ENCODE data around the gene DYNLT2. TPM values are rescaled to one million over a fixed set of nuclear protein-coding genes. Genes with fewer than 3 reads are reported as not detected.

Gene DYNLT2
- total and polyA plus RNA-seq, 2 experiments from 2014 or later, result 0.51 to 1.5 TPM

DNA sequence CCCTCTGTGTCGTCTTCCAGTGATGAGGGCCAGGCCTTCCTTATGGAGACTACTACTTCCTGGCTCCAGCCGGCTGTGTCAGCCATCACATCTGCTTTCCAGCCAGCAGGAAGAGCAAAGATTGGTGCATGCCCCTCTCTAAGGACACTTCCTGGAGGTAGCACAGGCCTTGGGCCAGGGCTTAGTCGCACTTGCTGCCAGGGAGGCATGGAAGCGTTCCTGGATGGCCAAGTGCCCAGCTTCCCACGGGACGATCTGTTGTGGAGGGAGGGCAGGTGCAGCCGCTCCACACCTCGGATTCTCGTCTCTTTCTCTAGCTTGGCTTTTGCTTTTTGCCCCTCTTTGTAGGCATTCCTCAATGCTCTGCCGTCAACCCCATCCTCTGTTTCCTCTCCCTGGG is 11.9 kb upstream of the DYNLT2 start:
- 86 to 91% methylated on average over 10 of the region's 10 CpGs for WGBS, 2 experiments (ENCODE audit: low coverage in 1 of 2, low lambda C conversion rate in 2 of 2, missing lambda C conversion rate in 2 of 2)
- no peaks in the 10 kb centered on the region for H3K4me1 ChIP-seq (ENCODE audit: insufficient read depth)
- H4K20me1 ChIP-seq (ENCODE audit: insufficient read depth), result no peaks in the 10 kb centered on the region
- H3K27ac ChIP-seq, result no peak overlapping the region
- no peaks in the 10 kb centered on the region for H3K9me3 ChIP-seq (ENCODE audit: low read depth)
- H3F3A ChIP-seq (ENCODE audit: insufficient read depth), result no peaks in the 10 kb centered on the region
- H3K9me2 ChIP-seq (ENCODE audit: insufficient read depth), result no peaks in the 10 kb centered on the region
- no peak overlapping the region for H3K4me3 ChIP-seq
- no peak for TF ChIP-seq EZH2 (IDR thresholded peaks at IDR 0.05; ENCODE audit: insufficient read depth, poor library complexity, severe bottlenecking)
- no peak for TF ChIP-seq EZH2phosphoT487 (IDR thresholded peaks at IDR 0.05; ENCODE audit: insufficient read depth, low read depth)
- no peaks in the 10 kb centered on the region for H3K27me3 ChIP-seq (replicated peaks; ENCODE audit: insufficient read depth)
- no peaks in the 10 kb centered on the region for H3K79me2 ChIP-seq (ENCODE audit: insufficient read depth)
- DNase-seq, result no peak
- no peak overlapping the region for H3K9ac ChIP-seq
- no peak overlapping the region for H2AFZ ChIP-seq
- H3K36me3 ChIP-seq (ENCODE audit: low read depth), result peaks cover 17% of the 10 kb centered on the region; the same call in 1 of the 2 replicates
- no peak overlapping the region for H3K4me2 ChIP-seq (ENCODE audit: unreplicated experiment)
- in situ Hi-C loops (cut with MboI), result no loop called here

- H3K9me3 ChIP-seq (ENCODE audit: low read depth), result no peaks in the 10 kb centered on the region
- H3K4me1 ChIP-seq (ENCODE audit: insufficient read depth), result peaks cover 14% of the 10 kb centered on the region
- H3K36me3 ChIP-seq (ENCODE audit: low read depth), result peaks cover 7% of the 10 kb centered on the region; the same call in 1 of the 2 replicates
- H2AFZ ChIP-seq, result no peak overlapping the region
- no peak overlapping the region for H3K4me2 ChIP-seq (ENCODE audit: unreplicated experiment)
- peaks cover 25% of the 10 kb centered on the region for H3K79me2 ChIP-seq (ENCODE audit: insufficient read depth)
- no peak overlapping the region for H3K9ac ChIP-seq
- H3K9me2 ChIP-seq (ENCODE audit: insufficient read depth), result no peaks in the 10 kb centered on the region
- H3K27me3 ChIP-seq (replicated peaks; ENCODE audit: insufficient read depth), result no peaks in the 10 kb centered on the region
- no peaks in the 10 kb centered on the region for H4K20me1 ChIP-seq (ENCODE audit: insufficient read depth)
- DNase-seq, result no peak
- no peak overlapping the region for H3K27ac ChIP-seq
- 86 to 87% methylated on average over 6 of the region's 6 CpGs for WGBS, 2 experiments (ENCODE audit: low coverage in 1 of 2, low lambda C conversion rate in 2 of 2, missing lambda C conversion rate in 2 of 2)
- TF ChIP-seq EZH2 (IDR thresholded peaks at IDR 0.05; ENCODE audit: insufficient read depth, poor library complexity, severe bottlenecking) (no peak), EZH2phosphoT487 (IDR thresholded peaks at IDR 0.05; ENCODE audit: insufficient read depth, low read depth) (no peak)
- H3K4me3 ChIP-seq, result no peak overlapping the region
- in situ Hi-C loops (cut with MboI), result no loop called here
- no peaks in the 10 kb centered on the region for H3F3A ChIP-seq (ENCODE audit: insufficient read depth)
These were observed 3.8 kb upstream of the DYNLT2 start for GRCh38 chr6:169755162-169755561.

- peak overlapping the region; percentile 86 for H3K4me3 ChIP-seq
- H2AFZ ChIP-seq, result peak overlapping the region; percentile 88
- H4K20me1 ChIP-seq (ENCODE audit: insufficient read depth), result no peaks in the 10 kb centered on the region
- 0 to 3% methylated on average over 18 to 19 of the region's 19 CpGs for WGBS, 2 experiments (ENCODE audit: low coverage in 1 of 2, low lambda C conversion rate in 2 of 2, missing lambda C conversion rate in 2 of 2)
- 0 out of 2 replicates have a peak, but pooled peaks cover 4% of the 10 kb centered on the region for H3F3A ChIP-seq (ENCODE audit: insufficient read depth)
- no peaks in the 10 kb centered on the region for H3K27me3 ChIP-seq (replicated peaks; ENCODE audit: insufficient read depth)
- peaks cover 17% of the 10 kb centered on the region for H3K4me1 ChIP-seq (ENCODE audit: insufficient read depth)
- DNase-seq, result peak; percentile 49
- 0 out of 2 replicates have a peak, but pooled peaks cover 4% of the 10 kb centered on the region for H3K36me3 ChIP-seq (ENCODE audit: low read depth)
- peaks cover 31% of the 10 kb centered on the region for H3K79me2 ChIP-seq (ENCODE audit: insufficient read depth)
- no peak for TF ChIP-seq EZH2phosphoT487 (IDR thresholded peaks at IDR 0.05; ENCODE audit: insufficient read depth, low read depth)
- TF ChIP-seq EZH2 (IDR thresholded peaks at IDR 0.05; ENCODE audit: insufficient read depth, poor library complexity, severe bottlenecking), result no peak
- H3K9me3 ChIP-seq (ENCODE audit: low read depth), result no peaks in the 10 kb centered on the region
- H3K4me2 ChIP-seq (ENCODE audit: unreplicated experiment), result peak overlapping the region; percentile 90
- H3K27ac ChIP-seq, result peak overlapping the region; percentile 92
- H3K9me2 ChIP-seq (ENCODE audit: insufficient read depth), result no peaks in the 10 kb centered on the region
- in situ Hi-C loops (cut with MboI), result no loop called here
- peak overlapping the region; percentile 97 for H3K9ac ChIP-seq
These were observed 777 bp upstream of the DYNLT2 start for GRCh38 chr6:169752074-169752623.

DNA sequence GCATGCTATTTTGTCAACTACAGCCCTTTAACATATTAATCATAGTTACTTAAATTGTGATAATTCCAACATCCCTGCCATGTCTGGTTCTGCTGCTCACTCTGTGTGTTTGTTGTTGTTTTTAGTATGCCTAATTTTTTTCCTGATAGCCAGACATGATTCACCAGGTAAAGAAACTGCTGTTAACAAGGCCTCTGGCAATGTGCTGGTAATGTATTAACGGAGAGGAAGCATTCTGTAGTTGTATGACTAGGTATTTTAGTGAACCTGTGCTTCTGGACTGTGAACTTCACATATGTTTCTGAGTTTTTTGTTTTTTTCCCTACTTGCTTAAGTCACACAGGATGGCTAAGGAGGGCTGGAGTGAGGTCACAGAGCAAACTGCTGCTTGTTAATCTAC is 4.8 kb downstream of the DYNLT2 start:
- H3K9me3 ChIP-seq (ENCODE audit: low read depth), result no peaks in the 10 kb centered on the region
- peaks cover 17% of the 10 kb centered on the region for H3K79me2 ChIP-seq (ENCODE audit: insufficient read depth)
- no peaks in the 10 kb centered on the region for H3K9me2 ChIP-seq (ENCODE audit: insufficient read depth)
- H2AFZ ChIP-seq, result no peak overlapping the region
- H4K20me1 ChIP-seq (ENCODE audit: insufficient read depth), result no peaks in the 10 kb centered on the region
- in situ Hi-C loops (cut with MboI), result no loop called here
- no peak overlapping the region for H3K9ac ChIP-seq
- H3K4me1 ChIP-seq (ENCODE audit: insufficient read depth), result peaks cover 10% of the 10 kb centered on the region; the same call in 1 of the 2 replicates
- 0 out of 2 replicates have a peak, but pooled peaks cover 4% of the 10 kb centered on the region for H3F3A ChIP-seq (ENCODE audit: insufficient read depth)
- DNase-seq, result no peak
- no peak overlapping the region for H3K4me3 ChIP-seq
- TF ChIP-seq EZH2phosphoT487 (IDR thresholded peaks at IDR 0.05; ENCODE audit: insufficient read depth, low read depth) (no peak), EZH2 (IDR thresholded peaks at IDR 0.05; ENCODE audit: insufficient read depth, poor library complexity, severe bottlenecking) (no peak)
- H3K4me2 ChIP-seq (ENCODE audit: unreplicated experiment), result no peak overlapping the region
- WGBS, 2 experiments (ENCODE audit: low coverage in 1 of 2, low lambda C conversion rate in 2 of 2, missing lambda C conversion rate in 2 of 2), result 94 to 100% methylated on average over 1 of the region's 1 CpG
- H3K36me3 ChIP-seq (ENCODE audit: low read depth), result no peaks in the 10 kb centered on the region
- H3K27ac ChIP-seq, result no peak overlapping the region
- H3K27me3 ChIP-seq (replicated peaks; ENCODE audit: insufficient read depth), result no peaks in the 10 kb centered on the region

Data from GM23248 (cell line).